Endothelial cell of umbilical vein (primary cell): Measurements from ENCODE around the gene ZIC4. TPM values are rescaled to one million over a fixed set of nuclear protein-coding genes. Genes with fewer than 3 reads are reported as not detected.

Source experiments
- BruUV-seq: library from RNA; stranded (reverse); fragments of 400-500 nt; replicated peaks from 2 replicates; lab custom pipeline; 2021; lab: Mats Ljungman, UMichigan
- CTCF ChIA-PET: fragments of 300-600, 350-600 bp; sonication (Branson Sonifier 250); formaldehyde crosslinking; loops from one replicate; lab custom pipeline; 2021; ENCODE audit warnings: antibody characterized with exemption, inconsistent platforms; lab: Charles Lee
- POLR2A ChIA-PET: fragments of 300-600, 350-600 bp; sonication (Branson Sonifier 250); formaldehyde crosslinking; loops from one replicate; lab custom pipeline; 2021; ENCODE audit warnings: antibody characterized with exemption, inconsistent platforms; lab: Charles Lee
- DNase-seq: peaks from one replicate; pipeline ENCODE4 v3.0.0-alpha.2; 2011; ENCODE audit warnings: low read depth, low spot score
- FAIRE-seq: peaks from 2 replicates; lab custom pipeline; 2011; peaks lifted over from hg19 to GRCh38; lab: Jason Lieb, UNC
- H2AFZ ChIP-seq: 2 replicates; pipeline ENCODE4 v1.6.0; 2012; ENCODE audit warnings: low read depth, low read length, control low read depth, inconsistent platforms
- H3K27ac ChIP-seq: 2 replicates; pipeline ENCODE4 v1.5.1; 2011; ENCODE audit warnings: low read depth, mild to moderate bottlenecking, control low read depth, low read length, moderate library complexity; ENCODE audit not compliant: insufficient read depth
- H3K27me3 ChIP-seq, 2 experiments: 2 replicates each; pipeline versions ENCODE4 v1.6.0 to v1.6.1; 2011; ENCODE audit warnings: low read length in 2 of 2, mixed read lengths in 1 of 2; ENCODE audit not compliant: control insufficient read depth in 2 of 2, insufficient read depth in 2 of 2
- H3K36me3 ChIP-seq, 2 experiments: 2 replicates in 1 of 2; 3 replicates in 1 of 2; pipeline ENCODE4 v1.5.1; 2011; ENCODE audit warnings: low read length in 2 of 2, mild to moderate bottlenecking in 1 of 2, moderate library complexity in 1 of 2; ENCODE audit not compliant: control insufficient read depth in 2 of 2, insufficient read depth in 2 of 2; ENCODE audit errors: extremely low read depth in 1 of 2
- H3K4me1 ChIP-seq: 3 replicates; pipeline ENCODE4 v1.5.1; 2011; ENCODE audit warnings: mild to moderate bottlenecking, low read length; ENCODE audit not compliant: control insufficient read depth, insufficient read depth; ENCODE audit errors: extremely low read depth
- H3K4me2 ChIP-seq: 2 replicates; pipeline ENCODE4 v1.6.1; 2011; ENCODE audit warnings: low read length, control low read depth, mixed read lengths; ENCODE audit not compliant: insufficient read depth
- H3K4me3 ChIP-seq, 3 experiments: fragments of 200-600 bp in 1 of 3; sonication (generic), shearing (Covaris generic) in 1 of 3; replicated peaks in 1 of 3; 2 replicates each; pipeline ENCODE4 v1.5.1; 2011 to 2016; ENCODE audit warnings: control low read depth in 3 of 3, low read length in 3 of 3, mild to moderate bottlenecking in 2 of 3, inconsistent platforms in 1 of 3, low read depth in 1 of 3, moderate library complexity in 1 of 3; ENCODE audit not compliant: insufficient read depth in 1 of 3
- H3K79me2 ChIP-seq: 2 replicates; pipeline ENCODE4 v1.6.0; 2012; ENCODE audit warnings: low read length, inconsistent platforms; ENCODE audit not compliant: control insufficient read depth, insufficient read depth
- H3K9ac ChIP-seq: replicated peaks from 2 replicates; pipeline ENCODE3; 2011; ENCODE audit warnings: low read length, control low read depth; ENCODE audit not compliant: insufficient read depth; ENCODE audit errors: extremely low read depth
- H3K9me1 ChIP-seq: replicated peaks from 3 replicates; pipeline ENCODE4 v1.6.0; 2011; ENCODE audit warnings: mild to moderate bottlenecking, low read length; ENCODE audit not compliant: control insufficient read depth, insufficient read depth; ENCODE audit errors: extremely low read depth
- H3K9me3 ChIP-seq: replicated peaks from 2 replicates; pipeline ENCODE4 v1.5.1; 2012; ENCODE audit warnings: low read length, inconsistent platforms; ENCODE audit not compliant: control insufficient read depth, insufficient read depth
- H4K20me1 ChIP-seq: replicated peaks from 2 replicates; pipeline ENCODE3; 2011; ENCODE audit warnings: mild to moderate bottlenecking, low read length; ENCODE audit not compliant: control insufficient read depth, insufficient read depth; ENCODE audit errors: extremely low read depth
- EZH2 ChIP-seq: IDR thresholded peaks from 2 replicates; pipeline ENCODE4 v1.6.1; 2012; ENCODE audit warnings: borderline replicate concordance, low read depth, mild to moderate bottlenecking, moderate library complexity, low read length, inconsistent platforms; ENCODE audit not compliant: severe bottlenecking
- FOS ChIP-seq: IDR thresholded peaks from 2 replicates; pipeline ENCODE4 v1.6.1; 2011; ENCODE audit warnings: mild to moderate bottlenecking, low read length, moderate library complexity, borderline replicate concordance; ENCODE audit not compliant: insufficient read depth
- GATA2 ChIP-seq: IDR thresholded peaks from 2 replicates; pipeline ENCODE4 v1.7.0; 2011; ENCODE audit warnings: low read depth, mild to moderate bottlenecking, moderate library complexity, mixed read lengths, low read length; ENCODE audit not compliant: insufficient read length, insufficient read depth
- JUN ChIP-seq: IDR thresholded peaks from 2 replicates; pipeline ENCODE4 v1.6.1; 2011; ENCODE audit warnings: borderline replicate concordance, low read depth; ENCODE audit not compliant: insufficient read length, insufficient read depth
- MAX ChIP-seq: IDR thresholded peaks from 2 replicates; pipeline ENCODE4 v1.6.1; 2011; ENCODE audit not compliant: insufficient read depth, insufficient read length
- MYC ChIP-seq: IDR thresholded peaks from one replicate; pipeline ENCODE4 v1.6.1; 2011; ENCODE audit warnings: mild to moderate bottlenecking, low read depth, low read length
- POLR2A ChIP-seq: IDR thresholded peaks from 2 replicates; pipeline ENCODE4 v1.6.1; 2012; ENCODE audit warnings: low read depth, mild to moderate bottlenecking, control low read depth, low read length
- POLR2AphosphoS5 ChIP-seq: IDR thresholded peaks from 2 replicates; pipeline ENCODE4 v1.6.1; 2012; ENCODE audit warnings: low read depth, mild to moderate bottlenecking, control low read depth, low read length, moderate library complexity; ENCODE audit not compliant: insufficient read depth
- dilution Hi-C: fragments of 300-500 bp; cut with MboI; formaldehyde crosslinking; loops from one replicate; pipeline ENCODE4 v1.15.0; 2019; ENCODE audit warnings: low sequenced_read_pairs; ENCODE audit not compliant: extremely low pct_ligation_motif_present
- intact Hi-C: fragments of 100-400 bp; cut with micrococcal nuclease; formaldehyde crosslinking; loops from one replicate; pipeline ENCODE4 v1.10.0; 2022
- polyA plus RNA-seq, 4 experiments: library from polyadenylated mRNA; depleted of rRNA in 3 of 4; stranded (reverse) in 3 of 4; unstranded in 1 of 4; fragments of >200 nt; gene quantifications; 2 replicates each; pipeline versions ENCODE4 v1.2.1 to v1.2.3, GENCODE V29; 2011 to 2012; ENCODE audit warnings: missing spikeins in 1 of 4
- total RNA-seq: library from RNA; stranded (reverse); gene quantifications from 2 replicates; pipeline ENCODE4 v1.2.3, GENCODE V29; 2021
- TF ChIP-seq, protein P1 (sequence below), 2 donors: IDR thresholded peaks; 1 replicate in 1 of 2; 2 replicates in 1 of 2; pipeline ENCODE4 v1.5.1; 2011; ENCODE audit warnings: low read length in 2 of 2, mild to moderate bottlenecking in 2 of 2, moderate library complexity in 2 of 2, control low read depth in 1 of 2, inconsistent platforms in 1 of 2, low read depth in 1 of 2; ENCODE audit not compliant: insufficient read depth in 1 of 2; ENCODE audit errors: extremely low read depth in 1 of 2

ZIC4 gene
- total and polyA plus RNA-seq, 2 donors (not counting 3 experiments of a cell fraction or from before 2014, with no cell fraction given), result not detected

DNA sequence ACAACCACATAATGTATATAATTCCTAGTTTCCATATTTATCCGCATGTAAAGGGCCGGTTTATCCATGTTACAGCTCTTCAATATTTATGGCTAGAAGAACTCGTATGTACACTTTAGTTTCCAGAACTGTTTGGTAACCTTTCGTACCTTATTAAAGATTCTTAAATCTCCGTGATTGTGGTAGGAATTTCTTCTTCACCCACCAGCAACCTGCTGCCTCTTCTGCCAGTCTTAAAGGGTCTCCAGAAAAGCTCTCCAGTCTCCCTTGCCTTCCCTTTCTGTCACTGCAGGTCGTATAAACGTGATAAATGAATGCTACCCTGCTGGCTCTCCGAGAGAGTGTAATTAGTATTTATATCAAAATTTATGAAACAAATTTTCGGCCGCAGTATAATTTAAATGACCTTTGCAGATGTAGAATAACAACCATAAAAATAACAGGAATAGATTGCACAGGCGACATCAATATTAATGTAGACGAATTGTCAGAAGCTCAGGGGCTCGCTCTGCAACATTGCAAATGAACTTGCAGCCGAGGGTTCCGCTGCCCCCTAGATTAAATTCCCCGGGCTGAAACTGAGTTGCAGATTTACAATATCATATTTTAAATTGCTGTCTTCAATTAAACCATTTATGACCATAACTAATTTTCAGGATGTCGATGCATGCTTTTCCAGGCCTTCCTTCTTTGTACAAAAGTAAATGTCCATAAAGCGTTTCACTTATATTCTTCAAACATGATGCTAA is 8.2 kb upstream of the ZIC4 start:
- H3K9ac ChIP-seq, result no peak overlapping the region
- no peaks in the 10 kb centered on the region for H3K9me3 ChIP-seq
- no peaks in the 10 kb centered on the region for H3K9me1 ChIP-seq
- intact Hi-C loops (loop anchor here (5.0 to 10.0 kb wide), 3 partner anchors 290 to 667 kb away; no protein-coding TSS in a partner anchor), dilution Hi-C loops (no loop called here)
- POLR2A ChIA-PET, result no interaction called here
- no peak overlapping the region for H3K27ac ChIP-seq
- TF ChIP-seq GATA2 (no peak), EZH2 (no peak), MAX (no peak), FOS (no peak), POLR2AphosphoS5 (no peak), MYC (no peak), JUN (no peak), POLR2A (no peak)
- TF ChIP-seq, protein P1, sequence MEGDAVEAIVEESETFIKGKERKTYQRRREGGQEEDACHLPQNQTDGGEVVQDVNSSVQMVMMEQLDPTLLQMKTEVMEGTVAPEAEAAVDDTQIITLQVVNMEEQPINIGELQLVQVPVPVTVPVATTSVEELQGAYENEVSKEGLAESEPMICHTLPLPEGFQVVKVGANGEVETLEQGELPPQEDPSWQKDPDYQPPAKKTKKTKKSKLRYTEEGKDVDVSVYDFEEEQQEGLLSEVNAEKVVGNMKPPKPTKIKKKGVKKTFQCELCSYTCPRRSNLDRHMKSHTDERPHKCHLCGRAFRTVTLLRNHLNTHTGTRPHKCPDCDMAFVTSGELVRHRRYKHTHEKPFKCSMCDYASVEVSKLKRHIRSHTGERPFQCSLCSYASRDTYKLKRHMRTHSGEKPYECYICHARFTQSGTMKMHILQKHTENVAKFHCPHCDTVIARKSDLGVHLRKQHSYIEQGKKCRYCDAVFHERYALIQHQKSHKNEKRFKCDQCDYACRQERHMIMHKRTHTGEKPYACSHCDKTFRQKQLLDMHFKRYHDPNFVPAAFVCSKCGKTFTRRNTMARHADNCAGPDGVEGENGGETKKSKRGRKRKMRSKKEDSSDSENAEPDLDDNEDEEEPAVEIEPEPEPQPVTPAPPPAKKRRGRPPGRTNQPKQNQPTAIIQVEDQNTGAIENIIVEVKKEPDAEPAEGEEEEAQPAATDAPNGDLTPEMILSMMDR (IDR thresholded peaks at IDR 0.05; ENCODE audit: extremely low read depth in 1 of 2, insufficient read depth in 1 of 2, low read depth in 1 of 2, low read length in 2 of 2), result no peak
- no TSS peak for BruUV-seq
- peaks cover 10% of the 10 kb centered on the region for H3K4me1 ChIP-seq
- H3K36me3 ChIP-seq, result no peaks in the 10 kb centered on the region
- CTCF ChIA-PET, result interaction anchor here (0.9 to 2.2 kb wide), 3 partner anchors 18 to 663 kb away, joined by 3 to 14 read pairs (median 3); no protein-coding TSS in a partner anchor
- H2AFZ ChIP-seq, result no peak overlapping the region
- H3K4me2 ChIP-seq, result no peak overlapping the region
- H3K4me3 ChIP-seq, result no peak overlapping the region
- H3K27me3 ChIP-seq, result peaks cover 88 to 98% of the 10 kb centered on the region in 2 experiments
- H4K20me1 ChIP-seq, result no peaks in the 10 kb centered on the region
- DNase-seq (no peak), FAIRE-seq (no peak)
- no peaks in the 10 kb centered on the region for H3K79me2 ChIP-seq
